Left ventricle myocardium inferior (tissue), 1 donor: Measurements from ENCODE around the gene DCAF11. TPM values are rescaled to one million over a fixed set of nuclear protein-coding genes. Genes with fewer than 3 reads are reported as not detected.
"Not testable (repeated sequence)": the region's sequence is repeated elsewhere in the genome, so short reads cannot be mapped to it uniquely, and the experiment has no call there.

Experiments used
- DNase-seq: peaks from one replicate; pipeline ENCODE4 v3.0.0-alpha.2; 2020
- H3K27ac ChIP-seq: fragments of 200-600 bp; replicated peaks from 2 replicates; pipeline ENCODE4 v1.8.0; 2021
- H3K27me3 ChIP-seq: fragments of 200-600 bp; 2 replicates; pipeline ENCODE4 v1.8.0; 2021; ENCODE audit warnings: low read depth
- H3K36me3 ChIP-seq: fragments of 200-600 bp; 2 replicates; pipeline ENCODE4 v1.8.0; 2021
- H3K4me1 ChIP-seq: fragments of 200-600 bp; 2 replicates; pipeline ENCODE4 v1.8.0; 2021
- H3K4me3 ChIP-seq: fragments of 200-600 bp; 2 replicates; pipeline ENCODE4 v1.8.0; 2021; ENCODE audit warnings: mild to moderate bottlenecking, moderate library complexity
- H3K9me3 ChIP-seq: fragments of 200-600 bp; replicated peaks from 2 replicates; pipeline ENCODE4 v1.8.0; 2021
- intact Hi-C: fragments of 100-400 bp; cut with micrococcal nuclease; formaldehyde crosslinking; loops from one replicate; pipeline ENCODE4 v1.11.0; 2022
- total RNA-seq: library from RNA; stranded (reverse); fragmentation: NEBNext Ultra II Directional; extraction: Animal tissue kit (Norgen Biotek cat#: 25700); gene quantifications from one replicate; pipeline ENCODE4 v1.2.1, GENCODE V29; 2021
- TF ChIP-seq, protein P1 (sequence below): fragments of 200-600 bp; IDR thresholded peaks from 2 replicates; pipeline ENCODE4 v1.8.0; 2021; ENCODE audit warnings: antibody characterized with exemption, mild to moderate bottlenecking, borderline replicate concordance
- donor health status: DM: no; HTN: yes; CAD: no; lungs with severe emphysema.

The DCAF11 gene
- total RNA-seq, 1 donor from 2014 or later, result 74.7 TPM

DNA sequence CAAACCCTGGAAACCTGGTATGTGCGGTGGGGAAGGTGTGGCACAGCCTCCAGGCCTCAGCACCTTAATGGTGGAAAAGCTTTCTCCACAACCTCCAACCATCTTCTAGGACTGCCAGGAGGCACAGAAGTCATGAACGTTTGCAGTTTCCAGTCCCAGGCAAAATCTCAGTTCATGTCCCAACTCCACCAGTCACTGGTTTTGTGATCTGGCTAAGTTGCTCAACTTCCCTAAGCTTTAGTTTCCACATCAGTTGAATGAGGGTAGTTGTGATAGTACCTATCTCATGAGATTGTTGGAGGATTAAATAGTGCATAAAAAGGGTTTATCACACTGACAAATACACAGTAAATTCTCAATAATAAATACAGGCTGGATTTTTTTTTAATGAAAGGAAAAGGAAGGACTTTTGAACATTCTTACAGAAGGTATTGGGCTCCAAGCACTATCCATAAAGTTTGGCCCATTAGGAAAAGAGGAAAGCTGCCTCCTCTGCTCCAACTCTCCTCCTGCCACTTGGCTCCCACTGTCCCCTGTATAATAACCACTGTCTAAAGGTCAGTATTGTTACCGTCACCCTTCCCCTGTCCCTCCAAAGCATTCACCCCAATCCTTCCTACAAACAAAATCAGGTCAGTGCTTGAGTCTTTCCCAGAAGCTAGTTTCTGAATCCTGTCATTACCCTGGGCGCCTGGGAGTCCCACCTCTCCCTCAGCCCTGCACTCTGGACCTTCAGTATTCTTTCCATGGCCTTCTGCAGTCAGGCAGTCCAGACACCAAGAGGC lies 14.2 kb upstream of the DCAF11 start:
- Histone ChIP-seq H3K4me3 (no peak overlapping the region), H3K4me1 (peaks cover 4% of the 10 kb centered on the region), H3K9me3 (no peaks in the 10 kb centered on the region), H3K36me3 (peaks cover 3% of the 10 kb centered on the region), H3K27ac (no peak overlapping the region), H3K27me3 (no peaks in the 10 kb centered on the region)
- intact Hi-C loops, result no loop called here
- TF ChIP-seq, protein P1, sequence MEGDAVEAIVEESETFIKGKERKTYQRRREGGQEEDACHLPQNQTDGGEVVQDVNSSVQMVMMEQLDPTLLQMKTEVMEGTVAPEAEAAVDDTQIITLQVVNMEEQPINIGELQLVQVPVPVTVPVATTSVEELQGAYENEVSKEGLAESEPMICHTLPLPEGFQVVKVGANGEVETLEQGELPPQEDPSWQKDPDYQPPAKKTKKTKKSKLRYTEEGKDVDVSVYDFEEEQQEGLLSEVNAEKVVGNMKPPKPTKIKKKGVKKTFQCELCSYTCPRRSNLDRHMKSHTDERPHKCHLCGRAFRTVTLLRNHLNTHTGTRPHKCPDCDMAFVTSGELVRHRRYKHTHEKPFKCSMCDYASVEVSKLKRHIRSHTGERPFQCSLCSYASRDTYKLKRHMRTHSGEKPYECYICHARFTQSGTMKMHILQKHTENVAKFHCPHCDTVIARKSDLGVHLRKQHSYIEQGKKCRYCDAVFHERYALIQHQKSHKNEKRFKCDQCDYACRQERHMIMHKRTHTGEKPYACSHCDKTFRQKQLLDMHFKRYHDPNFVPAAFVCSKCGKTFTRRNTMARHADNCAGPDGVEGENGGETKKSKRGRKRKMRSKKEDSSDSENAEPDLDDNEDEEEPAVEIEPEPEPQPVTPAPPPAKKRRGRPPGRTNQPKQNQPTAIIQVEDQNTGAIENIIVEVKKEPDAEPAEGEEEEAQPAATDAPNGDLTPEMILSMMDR, result no peak
- no peak for DNase-seq

DNA sequence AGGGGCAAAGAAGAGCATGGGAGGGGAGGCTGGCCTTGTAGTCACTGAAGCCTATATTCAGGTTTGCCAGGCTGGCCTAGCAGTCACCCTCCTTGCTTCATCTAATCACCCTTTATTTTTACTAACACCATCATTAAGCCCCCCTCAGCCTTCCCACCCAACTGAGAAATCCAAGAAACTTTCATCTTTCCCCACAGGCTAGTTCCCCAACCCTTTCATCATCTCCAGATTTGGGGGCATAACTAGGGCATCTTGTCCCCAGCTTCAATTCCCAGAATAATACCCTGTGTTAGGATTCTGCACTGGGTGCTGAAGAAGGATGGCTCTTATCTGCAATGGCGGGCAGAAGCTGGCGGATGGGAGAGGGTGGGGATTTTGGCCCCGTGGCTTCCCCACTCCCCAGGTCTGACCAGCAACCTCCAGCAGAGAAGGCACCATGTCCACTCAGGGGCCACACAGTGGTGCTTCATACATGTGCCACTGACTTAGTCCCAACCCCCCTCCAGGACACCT lies 13.5 kb upstream of the DCAF11 start:
- Histone ChIP-seq H3K4me1 (no peaks in the 10 kb centered on the region), H3K9me3 (no peaks in the 10 kb centered on the region), H3K4me3 (no peak overlapping the region), H3K27ac (no peak overlapping the region), H3K36me3 (peaks cover 3% of the 10 kb centered on the region), H3K27me3 (no peaks in the 10 kb centered on the region)
- DNase-seq, result no peak
- intact Hi-C loops, result no loop called here
- TF ChIP-seq, protein P1, result no peak

DNA sequence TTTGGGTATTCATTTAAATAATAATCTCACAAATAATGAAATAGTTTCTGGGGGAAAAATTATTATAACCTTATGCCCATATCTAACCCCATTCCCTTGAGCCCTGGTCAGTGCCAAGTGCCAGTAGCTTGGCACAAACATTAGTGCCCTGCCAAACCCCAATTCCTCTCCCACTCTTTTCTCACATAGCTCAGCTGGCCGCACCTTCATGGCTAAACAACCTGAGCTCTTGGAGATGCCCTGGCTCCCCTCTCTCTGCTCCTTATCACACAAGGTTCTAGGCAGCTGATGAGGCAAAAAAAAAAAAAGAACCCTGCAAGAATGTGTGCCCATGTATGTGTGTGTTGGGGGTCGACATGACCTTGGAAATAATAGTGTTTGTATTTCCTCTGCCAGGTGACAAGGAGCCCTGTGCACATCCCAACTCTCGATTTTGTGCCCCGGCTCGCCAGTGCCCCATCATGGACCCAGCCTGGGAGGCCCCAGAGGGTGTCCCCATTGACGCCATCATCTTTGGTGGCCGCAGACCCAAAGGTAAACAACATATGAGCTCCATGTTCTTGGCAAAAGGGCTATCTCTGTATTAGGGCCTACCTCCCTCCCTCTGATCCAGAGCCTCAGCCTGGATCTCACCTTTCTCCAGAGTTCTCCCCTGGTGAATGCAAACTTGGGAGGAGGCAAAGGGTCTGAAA lies 12.1 kb upstream of the DCAF11 start:
- TF ChIP-seq, protein P1, result no peak
- no peaks in the 10 kb centered on the region for H3K4me1 ChIP-seq
- H3K36me3 ChIP-seq, result peaks cover 3% of the 10 kb centered on the region
- no peaks in the 10 kb centered on the region for H3K27me3 ChIP-seq
- intact Hi-C loops, result no loop called here
- H3K27ac ChIP-seq, result no peak overlapping the region
- H3K9me3 ChIP-seq, result no peaks in the 10 kb centered on the region
- no peak for DNase-seq
- H3K4me3 ChIP-seq, result no peak overlapping the region

DNA sequence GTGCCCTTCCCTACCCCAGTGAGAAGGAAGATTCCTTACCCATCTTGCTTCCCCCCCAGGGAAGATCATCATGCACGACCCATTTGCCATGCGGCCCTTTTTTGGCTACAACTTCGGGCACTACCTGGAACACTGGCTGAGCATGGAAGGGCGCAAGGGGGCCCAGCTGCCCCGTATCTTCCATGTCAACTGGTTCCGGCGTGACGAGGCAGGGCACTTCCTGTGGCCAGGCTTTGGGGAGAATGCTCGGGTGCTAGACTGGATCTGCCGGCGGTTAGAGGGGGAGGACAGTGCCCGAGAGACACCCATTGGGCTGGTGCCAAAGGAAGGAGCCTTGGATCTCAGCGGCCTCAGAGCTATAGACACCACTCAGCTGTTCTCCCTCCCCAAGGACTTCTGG lies 11.1 kb upstream of the DCAF11 start:
- Histone ChIP-seq H3K9me3 (no peaks in the 10 kb centered on the region), H3K36me3 (no peaks in the 10 kb centered on the region), H3K27me3 (no peaks in the 10 kb centered on the region), H3K27ac (no peak overlapping the region), H3K4me1 (peaks cover 1% of the 10 kb centered on the region), H3K4me3 (no peak overlapping the region)
- DNase-seq, result no peak
- intact Hi-C loops, result no loop called here
- TF ChIP-seq, protein P1, result no peak

DNA sequence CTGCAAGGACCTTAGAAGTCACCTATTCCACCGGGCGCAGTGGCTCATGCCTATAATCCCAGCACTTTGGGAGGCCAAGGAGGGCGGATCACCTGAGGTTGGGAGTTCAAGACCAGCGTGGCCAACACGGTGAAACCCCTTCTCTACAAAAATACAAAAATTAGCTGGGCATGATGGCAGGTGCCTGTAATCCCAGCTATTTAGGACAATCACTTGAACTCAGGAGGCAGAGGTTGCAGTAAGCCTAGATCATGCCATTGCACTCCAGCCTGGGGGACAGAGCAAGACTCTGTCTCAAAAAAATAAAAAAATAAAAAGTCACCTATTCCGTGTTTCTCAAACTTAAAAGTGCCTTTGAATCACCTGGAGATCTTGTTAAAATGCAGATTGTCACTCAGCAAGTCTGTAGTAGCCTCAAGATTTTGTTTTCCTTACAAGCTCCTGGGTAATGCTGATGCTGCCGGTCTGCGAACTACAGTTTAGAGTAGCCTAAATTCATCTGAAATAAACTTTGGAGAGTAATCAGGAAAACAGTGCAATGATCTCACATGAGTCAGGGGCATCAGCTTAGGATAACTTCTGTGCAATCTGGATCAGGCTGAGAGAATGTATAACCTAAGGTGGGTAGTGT lies 8.9 kb upstream of the DCAF11 start:
- not testable (repeated sequence) for H3K9me3 ChIP-seq, DNase-seq, H3K4me3 ChIP-seq, H3K27ac ChIP-seq, H3K36me3 ChIP-seq, H3K4me1 ChIP-seq, H3K27me3 ChIP-seq
- intact Hi-C loops, result loop anchor here (5.0 kb wide), 1 partner anchor 43 kb away; no protein-coding TSS in a partner anchor
